GM06990 (cell line): ENCODE data around the gene UROC1.

Experiments used
- DNase-seq: peaks from one replicate; pipeline ENCODE4 v3.0.0-alpha.2; 2011; ENCODE audit not compliant: insufficient read length; ENCODE audit errors: extremely low read depth
- H3K27me3 ChIP-seq: replicated peaks from 2 replicates; pipeline ENCODE4 v1.6.0; 2011; ENCODE audit warnings: low read length; ENCODE audit not compliant: control insufficient read depth, insufficient read depth
- H3K36me3 ChIP-seq: 2 replicates; pipeline ENCODE4 v1.5.1; 2011; ENCODE audit warnings: low read length; ENCODE audit not compliant: control insufficient read depth, insufficient read depth
- H3K4me3 ChIP-seq: replicated peaks from 2 replicates; pipeline ENCODE4 v1.5.1; 2011; ENCODE audit warnings: low read depth, mild to moderate bottlenecking, control low read depth, low read length
- TF ChIP-seq, protein P1 (sequence below): IDR thresholded peaks from 2 replicates; pipeline ENCODE4 v1.5.1; 2011; ENCODE audit warnings: low read length, control low read depth, mild to moderate bottlenecking, inconsistent platforms; ENCODE audit not compliant: insufficient read depth, poor library complexity, severe bottlenecking

UROC1 gene

DNA sequence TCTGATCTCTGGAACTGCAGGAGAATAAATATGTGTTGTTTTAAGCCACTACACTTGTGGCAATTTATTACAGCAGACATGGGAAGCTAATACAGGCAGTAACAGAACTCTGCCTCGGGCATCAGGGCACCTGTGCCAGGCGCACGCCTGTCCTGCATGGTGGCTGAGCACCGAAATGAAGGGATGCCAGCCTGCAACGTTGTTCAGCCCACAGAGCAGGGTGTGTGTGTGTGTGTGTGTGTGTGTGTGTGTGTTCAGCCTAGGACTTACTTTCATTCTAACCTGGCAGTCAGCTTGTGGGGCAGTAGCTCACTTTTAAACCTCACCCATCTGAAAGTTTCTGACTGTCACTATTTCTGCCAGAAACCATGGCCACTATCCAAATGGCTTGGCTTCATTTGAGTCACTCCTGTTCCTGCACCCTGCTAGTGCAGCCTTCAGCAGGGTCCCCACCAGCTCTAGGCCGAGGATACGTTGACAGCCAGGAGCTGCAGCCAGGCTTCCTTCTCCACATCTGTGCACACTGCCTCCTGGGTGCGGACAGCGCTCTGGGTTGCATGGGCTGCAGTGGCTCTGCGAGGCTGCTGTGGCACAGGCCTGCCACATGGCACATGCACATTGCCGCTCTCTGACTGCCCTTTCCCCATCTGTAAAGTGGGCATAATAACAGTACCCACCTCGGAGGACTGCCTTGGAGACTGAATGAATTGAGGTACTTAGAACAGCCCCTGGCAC, 4.5 kb downstream of the UROC1 start:
- no peak overlapping the region for H3K4me3 ChIP-seq
- no peaks in the 10 kb centered on the region for H3K27me3 ChIP-seq
- no peaks in the 10 kb centered on the region for H3K36me3 ChIP-seq
- TF ChIP-seq, protein P1, sequence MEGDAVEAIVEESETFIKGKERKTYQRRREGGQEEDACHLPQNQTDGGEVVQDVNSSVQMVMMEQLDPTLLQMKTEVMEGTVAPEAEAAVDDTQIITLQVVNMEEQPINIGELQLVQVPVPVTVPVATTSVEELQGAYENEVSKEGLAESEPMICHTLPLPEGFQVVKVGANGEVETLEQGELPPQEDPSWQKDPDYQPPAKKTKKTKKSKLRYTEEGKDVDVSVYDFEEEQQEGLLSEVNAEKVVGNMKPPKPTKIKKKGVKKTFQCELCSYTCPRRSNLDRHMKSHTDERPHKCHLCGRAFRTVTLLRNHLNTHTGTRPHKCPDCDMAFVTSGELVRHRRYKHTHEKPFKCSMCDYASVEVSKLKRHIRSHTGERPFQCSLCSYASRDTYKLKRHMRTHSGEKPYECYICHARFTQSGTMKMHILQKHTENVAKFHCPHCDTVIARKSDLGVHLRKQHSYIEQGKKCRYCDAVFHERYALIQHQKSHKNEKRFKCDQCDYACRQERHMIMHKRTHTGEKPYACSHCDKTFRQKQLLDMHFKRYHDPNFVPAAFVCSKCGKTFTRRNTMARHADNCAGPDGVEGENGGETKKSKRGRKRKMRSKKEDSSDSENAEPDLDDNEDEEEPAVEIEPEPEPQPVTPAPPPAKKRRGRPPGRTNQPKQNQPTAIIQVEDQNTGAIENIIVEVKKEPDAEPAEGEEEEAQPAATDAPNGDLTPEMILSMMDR, result no peak
- no peak for DNase-seq

DNA sequence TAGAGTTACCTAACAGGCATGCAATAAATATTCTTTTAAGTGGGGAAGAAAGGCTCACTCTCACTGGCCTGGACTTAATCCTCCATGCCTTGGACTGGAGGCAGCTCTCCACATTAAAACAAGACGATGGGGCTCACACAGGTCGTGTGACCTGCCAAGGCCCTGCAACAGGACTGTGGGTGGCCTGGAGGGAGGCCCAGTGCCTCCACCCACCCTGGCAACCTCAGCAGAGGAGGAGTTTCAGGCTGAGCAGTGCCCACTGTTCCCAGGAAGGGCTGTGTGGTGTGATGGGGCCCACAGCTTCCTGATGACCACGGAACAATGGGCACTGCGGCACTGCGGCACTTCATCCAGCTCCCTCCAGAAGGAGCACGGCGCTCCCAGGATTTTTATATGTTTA, 5.5 kb downstream of the UROC1 start:
- no peak for DNase-seq
- Histone ChIP-seq H3K27me3 (no peaks in the 10 kb centered on the region), H3K36me3 (no peaks in the 10 kb centered on the region), H3K4me3 (no peak overlapping the region)
- TF ChIP-seq, protein P1, result no peak

DNA sequence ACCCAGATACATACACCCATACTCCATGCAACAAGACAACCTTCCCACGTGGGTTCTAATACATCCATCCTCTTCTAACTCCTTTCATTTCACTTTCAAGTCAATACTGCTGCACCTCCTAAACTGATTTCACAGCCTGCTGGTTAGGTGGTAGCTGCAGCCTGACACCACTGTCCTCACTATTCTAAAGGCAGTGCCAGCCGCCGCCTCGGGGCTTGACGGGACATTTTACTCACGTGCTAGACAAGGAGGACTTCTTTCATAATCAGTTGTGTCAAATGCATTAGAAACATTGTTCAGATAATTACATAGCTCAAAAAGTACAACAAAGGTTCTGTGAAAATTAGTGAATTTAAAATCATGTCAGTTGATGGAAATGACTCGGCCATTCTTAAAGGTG, 6.3 kb downstream of the UROC1 start:
- TF ChIP-seq, protein P1, result no peak
- Histone ChIP-seq H3K27me3 (no peaks in the 10 kb centered on the region), H3K4me3 (no peak overlapping the region), H3K36me3 (no peaks in the 10 kb centered on the region)
- no peak for DNase-seq

DNA sequence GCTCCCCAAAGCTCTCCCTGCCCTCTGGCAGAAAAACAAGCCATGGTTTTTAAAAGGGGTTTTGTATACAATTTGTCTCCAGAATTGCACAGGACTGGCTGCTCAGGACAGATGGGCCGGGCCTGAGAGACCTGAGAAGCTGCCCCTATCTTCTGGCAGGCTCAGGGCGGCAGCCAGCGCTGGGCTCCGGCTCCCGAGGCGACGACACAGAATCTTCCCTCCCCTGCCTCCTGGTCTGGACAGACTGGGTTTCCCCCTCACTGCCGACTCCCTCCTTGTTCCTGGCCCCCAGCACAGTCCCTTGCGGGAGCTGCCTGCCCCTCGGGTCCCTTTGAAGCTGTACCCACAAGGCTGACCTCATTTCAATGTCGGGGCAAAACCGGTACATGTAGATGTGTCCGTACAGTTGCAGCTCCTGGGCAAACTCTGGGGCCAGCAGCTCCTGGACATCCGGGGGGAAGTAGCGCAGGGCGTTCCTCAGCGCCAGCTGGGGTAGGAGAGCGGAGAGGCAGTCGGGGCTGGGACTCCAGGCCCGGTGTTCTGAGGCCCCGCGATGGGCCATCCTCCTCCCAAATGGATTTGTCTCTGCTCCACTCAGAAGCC, 7.2 kb downstream of the UROC1 start:
- Histone ChIP-seq H3K4me3 (no peak overlapping the region), H3K27me3 (no peaks in the 10 kb centered on the region), H3K36me3 (no peaks in the 10 kb centered on the region)
- TF ChIP-seq, protein P1, result no peak
- DNase-seq, result no peak

DNA sequence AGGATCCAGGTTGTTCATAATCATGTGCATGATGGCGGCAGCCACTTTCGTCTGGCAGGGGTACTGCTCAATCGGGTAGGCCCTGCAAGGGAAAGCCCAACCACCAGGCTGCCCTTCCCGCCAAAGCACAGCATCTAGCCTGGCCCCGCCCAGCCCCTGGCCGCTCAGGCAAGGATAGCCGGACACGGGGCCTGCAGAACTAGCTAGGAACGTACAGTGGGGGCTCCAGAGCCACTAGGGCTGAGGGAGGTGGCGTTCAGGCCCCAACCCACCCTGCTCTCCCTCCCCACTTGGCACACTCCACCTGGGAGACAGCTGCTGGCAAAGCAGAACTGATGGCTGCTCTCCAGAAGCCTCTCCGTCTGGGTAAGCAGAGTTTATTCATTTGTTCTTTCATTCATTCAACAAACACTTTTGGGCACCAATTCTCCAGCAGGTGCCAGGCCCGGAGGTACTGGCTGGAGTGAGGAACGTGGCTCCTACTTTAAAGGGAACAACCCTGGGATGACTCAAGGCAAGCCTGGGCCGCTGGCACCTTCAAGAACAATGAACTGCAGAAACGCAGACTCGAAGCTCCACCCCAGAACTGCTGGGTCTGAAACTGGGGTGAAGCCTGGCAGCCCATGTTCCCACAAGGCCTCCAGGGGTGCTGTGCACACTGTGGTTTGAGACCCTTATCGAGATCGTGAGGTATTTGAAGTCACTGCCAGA, 7.8 kb downstream of the UROC1 start:
- TF ChIP-seq, protein P1, result no peak
- H3K36me3 ChIP-seq, result no peaks in the 10 kb centered on the region
- H3K27me3 ChIP-seq, result no peaks in the 10 kb centered on the region
- no peak for DNase-seq
- H3K4me3 ChIP-seq, result no peak overlapping the region
